Right renal cortex interstitium (tissue), 3 donors: ENCODE data around the gene ADPRHL1. TPM values are rescaled to one million over a fixed set of nuclear protein-coding genes. Genes with fewer than 3 reads are reported as not detected.

Experiments
- DNase-seq, 3 donors: peaks; one replicate each; pipeline ENCODE4 v3.0.0-alpha.2; 2013; ENCODE audit warnings: low read depth in 3 of 3, low spot score in 2 of 3
- polyA plus RNA-seq, 3 donors: library from polyadenylated mRNA; unstranded; fragments of 120-200 nt; gene quantifications; one replicate each; pipeline ENCODE4 v1.2.1, GENCODE V29; 2013; ENCODE audit not compliant: insufficient read length in 3 of 3

The ADPRHL1 gene
- polyA plus RNA-seq, 3 donors = 3.2 to 4.4 (median 3.3) TPM

- no peak for DNase-seq
Observed at GRCh38 chr13:113420232-113420631, 33.1 kb downstream of the ADPRHL1 start.

- DNase-seq = no peak
Observed at GRCh38 chr13:113419531-113420193, 33.6 kb downstream of the ADPRHL1 start.

- DNase-seq = no peak
Observed at GRCh38 chr13:113418722-113419049, 34.6 kb downstream of the ADPRHL1 start.

- DNase-seq = no peak
Observed at GRCh38 chr13:113417836-113418721, 35.2 kb downstream of the ADPRHL1 start.

DNA sequence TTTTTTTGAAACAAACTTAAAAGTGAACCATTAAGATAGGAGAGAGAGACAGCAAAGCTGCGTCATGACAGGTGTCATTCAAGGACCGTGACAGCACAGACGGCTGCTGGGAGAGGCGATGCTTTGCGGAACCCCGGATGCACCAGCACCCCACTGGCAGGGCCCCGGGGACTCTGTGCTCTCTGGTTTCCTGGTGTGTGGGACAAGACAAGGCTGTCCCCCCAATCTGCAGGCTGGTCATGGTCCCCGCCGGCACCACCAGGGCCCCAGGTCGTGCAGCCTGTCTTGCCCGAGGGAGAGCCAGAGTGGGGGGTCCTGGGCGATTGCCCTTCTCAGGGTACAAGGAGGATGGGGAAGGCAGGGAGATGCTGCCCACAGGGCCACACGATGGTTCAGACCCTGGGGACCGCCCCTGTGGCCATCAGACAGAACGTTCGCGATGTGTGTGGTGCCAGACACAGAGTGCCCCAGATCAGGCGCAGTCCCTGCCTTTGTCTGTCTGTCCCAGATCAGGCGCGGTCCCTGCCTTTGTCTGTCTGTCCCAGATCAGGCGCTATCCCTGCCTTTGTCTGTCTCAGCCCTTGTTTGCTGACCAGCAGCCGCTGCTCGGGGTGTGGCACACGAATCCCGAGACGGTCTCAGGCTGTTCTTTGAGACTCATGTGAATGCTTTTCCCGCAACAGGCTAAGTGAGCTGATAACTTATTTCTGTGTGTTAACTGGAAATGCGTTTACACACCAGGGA is 36.1 kb downstream of the ADPRHL1 start:
- DNase-seq = no peak

- no peak for DNase-seq
Observed at GRCh38 chr13:113415825-113416224, 37.5 kb downstream of the ADPRHL1 start.

DNA sequence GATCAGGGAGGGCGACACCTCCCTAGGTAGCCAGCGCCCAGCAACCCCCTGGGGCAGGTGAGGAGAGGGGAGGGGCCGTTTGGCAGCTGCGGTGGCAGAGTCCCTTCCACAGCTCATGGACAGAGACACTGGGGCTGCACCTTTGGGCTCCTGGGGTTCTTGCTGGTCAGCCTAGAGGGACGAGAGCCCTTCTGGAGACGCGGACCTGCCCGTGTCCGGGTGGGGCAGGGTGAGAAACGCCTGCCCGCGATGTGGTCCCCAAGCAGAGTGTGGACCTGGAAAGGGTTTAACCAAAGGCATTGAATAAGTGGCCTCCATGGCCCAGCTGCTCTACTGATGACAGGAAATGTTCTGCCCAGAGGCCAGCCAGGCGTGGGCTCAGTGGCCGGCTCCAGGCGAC is 38.3 kb downstream of the ADPRHL1 start:
- DNase-seq = no peak

DNA sequence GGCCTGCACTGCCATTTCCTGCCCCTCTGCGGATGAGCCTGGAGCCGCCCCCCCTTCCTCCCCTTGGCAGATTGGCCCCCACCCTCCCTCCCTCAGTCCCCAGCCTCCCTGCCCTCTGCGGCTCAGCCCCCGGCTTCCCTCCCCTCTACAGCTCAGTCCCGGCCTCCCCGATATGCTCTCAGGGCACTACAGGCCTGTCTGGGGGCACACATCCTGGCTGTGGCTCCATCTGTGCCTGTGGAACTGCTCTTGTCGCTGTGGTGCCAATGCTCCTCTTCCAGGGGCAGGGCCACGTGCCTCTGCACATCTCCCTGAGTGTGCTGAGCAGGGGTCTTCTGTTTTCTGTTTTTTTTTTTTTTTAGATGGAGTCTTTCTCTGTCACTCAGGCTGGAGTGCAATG is 39.0 kb downstream of the ADPRHL1 start:
- DNase-seq = no peak

DNA sequence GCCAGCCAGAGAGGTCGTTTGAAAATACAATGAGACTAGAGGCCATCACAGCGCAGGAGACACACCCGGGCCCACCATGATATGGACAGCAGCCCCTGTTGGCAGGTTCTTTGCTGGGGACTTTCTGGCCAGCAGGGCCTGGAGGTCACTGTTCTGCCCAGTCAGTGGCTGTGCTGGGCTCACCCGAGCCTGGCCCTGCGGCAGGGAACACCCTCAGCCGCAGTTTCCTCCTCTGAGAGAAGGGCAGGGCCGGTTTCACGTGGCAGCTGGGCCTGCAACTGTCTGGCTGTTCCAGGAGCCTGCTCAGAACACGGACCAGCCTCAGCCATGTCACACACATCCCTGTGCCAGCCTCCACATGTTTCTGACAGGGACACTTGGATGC is 39.4 kb downstream of the ADPRHL1 start:
- DNase-seq = no peak

DNA sequence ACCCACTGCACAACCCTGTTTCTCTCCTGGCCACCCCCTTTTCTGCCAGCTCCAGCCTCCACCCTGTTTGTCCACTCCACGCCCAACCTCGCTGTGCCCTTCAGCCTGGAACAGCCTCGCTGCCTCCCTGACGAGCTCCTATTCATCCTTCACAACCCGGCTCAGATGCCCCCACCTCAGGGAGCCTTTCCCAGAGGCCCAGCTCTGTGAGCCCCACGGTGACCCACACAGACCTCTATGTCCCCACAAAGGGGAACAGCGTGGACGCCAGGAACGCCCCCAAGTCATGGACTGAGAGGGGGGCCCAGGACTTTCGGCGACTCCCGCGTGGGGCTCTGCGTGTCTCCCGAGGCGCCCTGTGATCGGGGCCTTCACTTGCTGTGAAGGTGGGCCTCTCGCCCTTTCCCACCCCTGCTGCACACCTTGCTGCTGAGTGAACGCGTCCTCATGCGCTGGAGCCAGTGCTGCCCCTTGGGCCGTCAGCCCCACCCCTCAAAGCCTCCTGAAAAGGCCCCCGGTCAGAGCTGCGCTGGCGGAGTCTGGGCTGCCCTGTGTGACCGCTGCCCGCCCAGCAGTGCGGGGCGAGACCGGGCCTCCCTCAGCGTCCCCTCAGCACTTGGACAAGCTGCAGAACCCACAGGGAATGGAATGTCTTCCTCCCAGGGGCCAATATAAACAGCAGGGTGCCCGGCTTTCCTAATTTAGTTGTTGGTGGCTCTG is 40.0 kb downstream of the ADPRHL1 start:
- DNase-seq = no peak

- no peak for DNase-seq
Observed at GRCh38 chr13:113412440-113412839, 40.8 kb downstream of the ADPRHL1 start.

- DNase-seq = no peak
Observed at GRCh38 chr13:113411216-113412023, 41.9 kb downstream of the ADPRHL1 start.

DNA sequence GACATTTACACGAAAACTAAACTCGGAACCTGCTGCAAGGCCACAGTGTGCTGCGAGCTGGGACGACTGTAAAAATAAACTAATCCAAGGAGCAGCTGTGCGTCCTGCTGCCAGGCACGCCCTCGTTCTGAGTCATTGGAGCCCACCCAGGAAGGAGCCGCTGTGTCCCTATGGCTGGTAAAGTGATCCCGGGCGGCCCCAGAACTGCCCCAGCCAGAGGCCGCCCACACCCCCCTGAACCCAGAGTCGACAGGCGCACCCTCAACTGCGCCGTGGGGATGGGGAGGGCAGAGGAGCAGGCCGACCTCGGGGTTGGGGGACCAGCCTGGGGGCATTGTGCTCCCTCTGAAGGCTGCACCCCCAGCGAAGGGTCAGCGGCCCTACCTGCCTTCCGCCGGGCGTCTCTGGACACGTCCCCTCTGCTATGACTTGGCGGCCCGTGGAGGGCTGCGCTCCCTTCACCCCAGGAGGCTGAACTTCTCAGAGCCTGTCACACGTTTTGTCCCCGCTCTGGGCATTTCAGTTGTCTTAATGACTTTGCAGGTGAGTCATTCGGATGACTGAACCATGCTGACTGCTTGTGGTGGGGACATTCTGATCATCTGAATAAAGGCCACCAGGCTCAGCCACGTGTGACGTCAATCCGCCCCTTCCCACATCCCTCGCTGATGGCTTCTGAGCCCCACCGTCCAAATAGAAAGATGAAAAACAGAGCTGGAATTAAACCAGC is 42.7 kb downstream of the ADPRHL1 start:
- DNase-seq = peak in 1 of 3 donors; percentile 56

DNA sequence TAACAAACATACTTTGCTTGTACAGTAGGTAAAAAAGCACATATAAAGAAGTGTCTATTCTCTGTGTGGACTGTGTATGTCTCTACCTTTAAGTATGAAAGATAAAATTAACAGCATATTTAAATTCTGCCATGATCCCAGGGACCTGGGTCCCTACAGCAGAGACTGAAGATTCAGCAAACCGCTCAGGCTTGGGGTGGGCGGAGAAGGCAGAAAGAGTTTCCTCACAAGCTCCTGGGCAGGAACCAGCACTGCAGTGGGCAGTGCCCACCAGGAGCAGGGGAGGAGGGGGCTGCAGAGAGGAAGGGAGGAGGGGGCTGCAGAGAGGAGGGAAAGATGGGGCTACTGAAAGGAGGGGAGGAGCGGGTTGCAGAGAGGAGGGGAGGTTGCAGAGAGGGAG is 44.7 kb downstream of the ADPRHL1 start:
- no peak for DNase-seq

GRCh38 chr13:113407531-113408393 is 45.5 kb downstream of the ADPRHL1 start:
- DNase-seq = no peak

DNA sequence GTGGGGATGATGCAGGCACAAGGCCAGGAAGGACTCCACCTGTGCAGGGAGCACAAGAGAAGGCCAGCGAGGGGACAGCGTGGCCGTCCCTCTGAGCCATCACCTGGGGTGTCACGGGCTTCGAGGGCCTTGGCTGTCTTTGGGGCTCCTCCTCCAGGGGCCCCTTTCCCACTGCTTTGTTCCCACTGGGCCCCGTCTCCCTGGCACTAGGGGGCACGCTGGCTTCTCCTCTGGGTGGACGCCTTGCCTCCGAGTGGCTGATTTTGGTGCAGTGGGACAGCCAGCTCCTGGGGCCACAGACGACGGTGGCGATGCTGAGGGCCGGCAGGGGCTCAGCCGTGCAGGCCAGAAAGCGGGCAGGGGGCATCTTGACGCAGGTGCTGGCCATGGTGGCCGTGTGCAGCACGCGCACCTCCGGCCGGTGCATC is 46.2 kb downstream of the ADPRHL1 start:
- no peak for DNase-seq

GRCh38 chr13:113406321-113407102 is 46.8 kb downstream of the ADPRHL1 start:
- no peak for DNase-seq
